PFSK-1 (cell line): ENCODE measurements around the gene TMEM273.

ENCODE experiments used
- FOXP2 ChIP-seq: optimal IDR thresholded peaks from 2 replicates; pipeline ENCODE3; 2011; ENCODE audit warnings: borderline replicate concordance, control low read depth, inconsistent platforms; ENCODE audit not compliant: insufficient read depth; ENCODE audit errors: extremely low read length, extremely low read depth
- POLR2AphosphoS5 ChIP-seq: IDR thresholded peaks from 2 replicates; pipeline ENCODE4 v1.6.1; 2012; ENCODE audit warnings: low read depth, mild to moderate bottlenecking, control low read depth, low read length, moderate library complexity
- SIN3A ChIP-seq: IDR thresholded peaks from 2 replicates; pipeline ENCODE4 v1.6.1; 2012; ENCODE audit warnings: mild to moderate bottlenecking, low read length, moderate library complexity, borderline replicate concordance; ENCODE audit not compliant: insufficient read depth
- TF ChIP-seq, protein P1 (sequence below), 2 experiments: IDR thresholded peaks; 2 replicates each; pipeline versions ENCODE4 v1.6.1 to v1.8.0; 2011 to 2012; ENCODE audit warnings: low read depth in 2 of 2, low read length in 2 of 2, control low read depth in 1 of 2, inconsistent platforms in 1 of 2, mild to moderate bottlenecking in 1 of 2, moderate library complexity in 1 of 2; ENCODE audit not compliant: insufficient read depth in 1 of 2

DNA sequence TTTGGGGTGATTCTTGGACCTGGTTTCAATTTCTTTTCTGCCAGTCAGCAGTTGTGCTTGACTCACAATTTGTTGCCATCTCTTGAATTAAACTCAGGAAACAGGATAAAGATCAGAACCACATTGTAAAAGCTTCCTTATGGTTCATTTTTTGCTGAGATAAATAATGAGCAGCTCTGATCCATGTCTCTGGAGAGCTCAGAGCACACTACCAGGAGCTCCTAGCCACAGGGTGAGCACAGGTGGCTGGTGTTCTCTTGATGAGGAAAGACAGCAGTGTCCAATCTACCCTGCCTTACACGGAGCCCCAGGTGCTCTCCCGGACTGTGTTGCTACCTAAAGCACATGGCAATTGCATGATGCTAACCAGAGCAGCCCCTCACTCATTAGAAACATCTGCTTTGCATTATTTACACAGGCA lies 37.2 kb downstream of the TMEM273 start:
- TF ChIP-seq POLR2AphosphoS5 (no peak), SIN3A (no peak), FOXP2 (no peak)
- TF ChIP-seq, protein P1, sequence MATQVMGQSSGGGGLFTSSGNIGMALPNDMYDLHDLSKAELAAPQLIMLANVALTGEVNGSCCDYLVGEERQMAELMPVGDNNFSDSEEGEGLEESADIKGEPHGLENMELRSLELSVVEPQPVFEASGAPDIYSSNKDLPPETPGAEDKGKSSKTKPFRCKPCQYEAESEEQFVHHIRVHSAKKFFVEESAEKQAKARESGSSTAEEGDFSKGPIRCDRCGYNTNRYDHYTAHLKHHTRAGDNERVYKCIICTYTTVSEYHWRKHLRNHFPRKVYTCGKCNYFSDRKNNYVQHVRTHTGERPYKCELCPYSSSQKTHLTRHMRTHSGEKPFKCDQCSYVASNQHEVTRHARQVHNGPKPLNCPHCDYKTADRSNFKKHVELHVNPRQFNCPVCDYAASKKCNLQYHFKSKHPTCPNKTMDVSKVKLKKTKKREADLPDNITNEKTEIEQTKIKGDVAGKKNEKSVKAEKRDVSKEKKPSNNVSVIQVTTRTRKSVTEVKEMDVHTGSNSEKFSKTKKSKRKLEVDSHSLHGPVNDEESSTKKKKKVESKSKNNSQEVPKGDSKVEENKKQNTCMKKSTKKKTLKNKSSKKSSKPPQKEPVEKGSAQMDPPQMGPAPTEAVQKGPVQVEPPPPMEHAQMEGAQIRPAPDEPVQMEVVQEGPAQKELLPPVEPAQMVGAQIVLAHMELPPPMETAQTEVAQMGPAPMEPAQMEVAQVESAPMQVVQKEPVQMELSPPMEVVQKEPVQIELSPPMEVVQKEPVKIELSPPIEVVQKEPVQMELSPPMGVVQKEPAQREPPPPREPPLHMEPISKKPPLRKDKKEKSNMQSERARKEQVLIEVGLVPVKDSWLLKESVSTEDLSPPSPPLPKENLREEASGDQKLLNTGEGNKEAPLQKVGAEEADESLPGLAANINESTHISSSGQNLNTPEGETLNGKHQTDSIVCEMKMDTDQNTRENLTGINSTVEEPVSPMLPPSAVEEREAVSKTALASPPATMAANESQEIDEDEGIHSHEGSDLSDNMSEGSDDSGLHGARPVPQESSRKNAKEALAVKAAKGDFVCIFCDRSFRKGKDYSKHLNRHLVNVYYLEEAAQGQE (IDR thresholded peaks at IDR 0.05; ENCODE audit: insufficient read depth in 1 of 2, low read depth in 2 of 2, low read length in 2 of 2): no peak
